Tongue (tissue), 2 donors: ENCODE data around the gene LMAN2. TPM values are rescaled to one million over a fixed set of nuclear protein-coding genes. Genes with fewer than 3 reads are reported as not detected.
A peak's percentile ranks its signal among the peaks of the same experiment; 100 is the strongest.
"Not testable (repeated sequence)": the region's sequence is repeated elsewhere in the genome, so short reads cannot be mapped to it uniquely, and the experiment has no call there.

ENCODE experiments used
- DNase-seq: peaks from one replicate; pipeline ENCODE4 v3.0.0-alpha.2; 2015
- total RNA-seq: library from RNA; depleted of rRNA; stranded (reverse); fragments of >200 nt; gene quantifications from one replicate; pipeline ENCODE4 v1.2.3, GENCODE V29; 2014

Gene LMAN2
- total RNA-seq, 1 donor from 2014 or later = 159 TPM

DNA sequence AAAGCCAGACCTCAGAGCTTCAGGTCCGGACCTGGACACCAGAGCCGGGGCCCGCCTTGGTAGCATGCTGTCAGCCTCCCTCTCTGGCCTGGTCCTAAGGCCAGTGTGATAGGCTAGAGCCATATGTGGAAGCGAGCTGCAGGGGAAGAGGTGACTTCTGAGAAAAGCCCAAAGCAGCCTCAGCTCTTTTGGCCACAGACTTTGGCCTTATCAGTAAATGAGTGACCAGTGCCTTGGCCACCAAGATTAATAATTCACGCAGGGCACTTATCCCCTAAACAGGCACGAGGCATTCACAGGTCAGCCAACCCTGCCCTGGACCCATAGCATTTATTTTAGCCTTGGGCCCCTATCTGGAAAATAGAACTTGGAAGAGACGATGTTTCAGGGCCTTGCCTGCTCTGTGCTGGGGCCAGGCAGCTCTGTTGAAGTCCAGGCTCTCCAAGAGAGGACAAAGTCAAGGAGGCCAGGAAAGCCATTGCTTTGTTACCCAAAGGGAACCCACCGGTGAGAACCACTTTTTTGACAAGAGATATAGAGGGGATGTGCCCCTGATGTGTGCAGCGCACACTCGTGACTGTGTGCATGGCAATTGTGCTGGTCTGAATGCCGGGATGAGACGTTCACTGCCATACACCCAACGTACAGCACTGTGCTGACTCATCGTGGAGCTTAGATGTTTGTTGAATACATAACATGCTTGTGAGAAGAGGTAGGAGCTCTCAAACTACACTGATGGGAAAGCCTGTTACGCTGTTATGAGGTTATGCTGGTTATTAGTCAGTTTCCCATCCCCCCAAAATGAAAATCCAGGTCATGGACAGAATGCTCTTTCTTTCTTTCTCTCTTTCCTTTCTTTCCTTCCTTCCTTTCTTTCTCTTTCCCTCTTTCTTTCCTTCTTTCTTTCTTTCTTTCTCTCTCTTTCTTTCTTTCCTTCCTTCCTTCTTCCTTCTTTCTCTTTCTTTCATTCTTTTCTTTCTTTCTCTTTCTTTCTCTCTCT is 27.7 kb upstream of the LMAN2 start:
- no peak for DNase-seq

DNA sequence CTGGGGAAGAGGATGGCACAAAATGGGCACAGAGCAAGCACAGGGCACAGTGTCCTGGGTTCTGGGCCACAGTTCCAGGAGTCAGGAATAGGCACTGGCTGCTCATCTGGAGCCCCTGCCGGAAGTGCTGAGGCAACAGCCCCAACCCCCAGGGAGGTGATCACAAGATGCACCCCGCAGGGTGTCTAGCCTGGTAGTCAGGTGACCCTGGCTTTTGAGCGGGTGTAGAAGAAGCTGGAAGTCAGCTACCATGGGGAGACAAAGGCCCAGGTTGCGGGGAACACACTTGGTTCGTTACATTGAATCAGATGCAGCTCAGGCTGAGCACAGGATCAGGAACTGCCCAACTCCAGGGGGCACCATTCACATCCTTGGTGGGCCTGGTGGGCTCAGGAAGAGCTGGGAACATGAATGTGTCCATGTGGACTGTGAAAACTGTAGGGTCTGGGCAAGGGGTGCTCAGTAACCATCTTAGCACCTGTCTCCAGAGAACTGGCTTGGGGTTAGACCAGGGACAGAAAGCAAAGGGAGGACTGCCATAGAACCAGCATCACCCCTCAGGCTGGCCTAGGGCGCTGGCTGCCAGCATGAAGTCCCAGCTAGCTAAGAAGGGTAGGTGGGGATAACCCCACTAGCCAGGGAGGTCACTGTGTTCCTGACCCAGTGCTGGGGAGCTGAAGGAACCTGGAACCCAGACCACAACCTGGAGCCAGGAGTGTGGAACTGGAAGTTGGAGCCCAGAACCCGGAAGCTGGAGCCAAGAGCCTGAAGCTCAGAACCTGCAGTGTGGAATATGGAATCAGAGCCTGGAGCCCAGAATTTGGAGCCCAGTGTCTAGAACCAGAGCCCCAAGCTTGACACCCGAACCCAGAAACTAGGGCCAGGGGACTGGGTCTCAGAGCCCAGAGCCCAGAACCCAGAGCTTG is 26.6 kb upstream of the LMAN2 start:
- no peak for DNase-seq

DNA sequence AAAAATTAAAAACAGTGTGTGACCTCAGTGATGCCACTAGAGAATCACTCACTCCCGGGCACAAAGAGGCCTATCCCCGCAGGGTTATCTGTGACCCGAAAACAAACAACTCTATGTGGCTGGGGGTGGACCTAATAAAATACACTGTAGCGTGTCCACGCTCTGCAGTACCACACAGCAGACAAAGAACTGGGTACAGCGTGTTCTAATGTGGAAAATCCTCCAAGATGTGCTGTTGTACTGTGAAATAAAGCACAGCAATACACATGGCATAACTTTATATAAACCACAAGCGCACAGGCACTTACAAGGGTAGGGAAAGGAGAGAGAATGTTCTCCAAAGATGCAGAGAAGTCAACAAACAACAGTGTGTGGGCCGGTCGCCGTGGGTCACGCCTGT is 24.6 kb upstream of the LMAN2 start:
- no peak for DNase-seq

DNA sequence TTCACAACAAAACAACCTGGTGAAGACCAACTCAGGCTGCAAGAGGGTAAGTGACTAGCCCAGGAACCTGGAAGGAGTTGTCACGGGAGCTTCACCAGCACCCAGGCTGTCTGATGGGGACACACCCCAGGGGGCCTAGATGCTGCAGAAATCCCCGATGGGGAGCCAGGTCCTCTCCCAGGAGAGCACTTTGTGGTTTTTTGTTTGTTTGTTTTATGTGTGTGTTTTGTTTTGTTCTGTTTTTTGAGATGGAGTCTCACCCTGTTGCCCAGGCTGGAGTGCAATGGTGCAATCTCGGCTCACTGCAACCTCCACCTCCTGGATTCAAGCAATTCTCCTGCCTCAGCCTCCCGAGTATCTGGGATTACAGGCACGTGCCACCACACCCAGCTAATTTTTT is 24.0 kb upstream of the LMAN2 start:
- DNase-seq = not testable (repeated sequence)

DNA sequence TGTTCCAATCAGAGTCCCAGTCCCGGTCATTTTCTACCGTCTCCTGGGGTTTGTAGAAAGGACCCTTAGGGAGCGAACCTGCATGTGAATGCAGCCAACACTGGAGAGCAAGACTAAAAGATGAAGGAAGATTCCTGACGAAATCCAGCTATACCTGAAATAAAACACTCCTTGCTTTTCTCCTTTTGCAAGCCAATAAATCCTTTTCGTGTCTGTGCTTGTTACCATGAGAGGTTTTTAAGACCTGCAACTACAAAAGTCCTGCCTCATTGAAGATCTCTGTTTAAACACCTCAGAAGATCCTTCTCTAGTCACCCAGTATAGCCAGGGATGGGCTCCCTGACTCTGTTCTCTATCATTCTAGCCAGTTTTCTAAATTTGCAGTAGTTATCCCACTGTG is 22.7 kb upstream of the LMAN2 start:
- DNase-seq = peak; percentile 56

DNA sequence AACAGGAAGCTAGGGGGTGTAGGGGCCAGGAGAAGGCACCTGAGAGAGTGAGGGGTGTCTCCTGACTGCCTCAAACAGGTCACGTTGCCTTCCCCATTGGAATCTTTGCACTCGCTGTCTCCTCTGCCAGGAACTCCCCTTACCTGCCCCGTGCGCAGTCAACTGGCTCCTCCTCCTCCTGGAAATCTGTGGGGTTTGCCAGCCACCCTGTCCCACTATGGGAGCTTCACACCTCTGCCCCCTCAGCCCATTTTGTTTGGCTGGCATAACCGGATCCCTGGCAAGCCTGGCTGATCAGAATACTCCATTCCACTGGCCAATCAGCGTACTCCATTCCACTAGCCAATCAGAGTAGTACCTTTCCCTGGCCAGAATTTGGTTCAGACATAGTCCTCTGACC is 22.3 kb upstream of the LMAN2 start:
- DNase-seq = no peak

DNA sequence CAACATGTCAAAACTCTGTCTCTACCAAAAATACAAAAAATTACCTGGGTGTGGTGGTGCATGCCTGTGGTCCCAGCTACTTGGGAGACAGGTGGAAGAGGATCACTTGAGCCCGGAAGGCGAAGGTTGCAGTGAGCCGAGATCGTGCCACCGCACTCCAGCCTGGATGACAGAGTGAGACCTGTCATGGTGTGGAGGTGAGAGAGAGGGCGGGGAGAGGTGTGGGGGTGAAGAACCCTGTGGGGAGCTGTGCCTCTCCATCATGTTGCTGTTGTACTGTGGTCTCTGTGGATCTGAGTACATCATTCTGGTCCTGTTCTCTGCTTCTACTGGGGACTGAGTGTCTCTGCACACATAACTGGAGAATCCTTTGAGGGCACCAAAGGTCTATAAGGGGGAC is 21.4 kb upstream of the LMAN2 start:
- no peak for DNase-seq

DNA sequence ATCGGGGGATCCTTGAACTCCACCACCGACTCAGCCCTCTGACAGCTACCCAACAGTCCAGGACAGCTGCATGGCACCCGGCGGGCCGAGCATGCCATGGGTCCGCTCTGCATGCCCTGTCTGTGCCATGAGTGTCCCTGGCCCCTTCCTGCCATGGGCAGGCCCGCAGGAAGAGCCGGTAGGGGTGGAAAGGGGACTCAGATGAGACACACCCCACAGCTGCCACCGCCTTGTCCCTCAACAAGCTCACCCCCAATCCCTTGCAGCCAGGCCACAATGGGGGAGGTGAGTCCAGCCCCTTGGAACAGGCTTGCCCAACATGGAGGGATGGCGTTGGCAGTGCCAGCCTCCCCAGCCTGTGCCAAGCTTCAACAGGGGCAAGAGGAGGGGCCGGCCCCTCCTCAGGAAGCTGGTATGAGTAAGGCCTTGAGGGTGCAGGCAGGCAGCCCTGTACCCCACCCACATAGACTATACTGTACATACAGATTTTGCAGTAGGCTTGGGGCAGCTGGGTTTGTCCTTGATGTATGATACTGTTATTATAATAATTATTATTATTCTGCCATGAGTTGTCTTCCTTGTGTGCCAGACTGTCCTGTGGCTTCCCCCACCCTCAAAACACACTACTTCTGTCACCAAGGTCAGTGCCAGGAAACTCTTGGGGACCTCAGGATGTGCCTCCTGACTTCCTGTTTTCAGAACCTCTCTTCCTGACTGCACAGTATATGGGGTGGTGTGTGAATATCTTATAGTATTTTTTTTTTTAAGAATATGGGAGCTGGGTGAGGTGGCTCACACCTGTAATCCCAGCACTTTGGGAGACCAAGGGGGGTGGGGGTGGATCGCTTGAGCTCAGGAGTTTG is 20.8 kb upstream of the LMAN2 start:
- peak; percentile 29 for DNase-seq

DNA sequence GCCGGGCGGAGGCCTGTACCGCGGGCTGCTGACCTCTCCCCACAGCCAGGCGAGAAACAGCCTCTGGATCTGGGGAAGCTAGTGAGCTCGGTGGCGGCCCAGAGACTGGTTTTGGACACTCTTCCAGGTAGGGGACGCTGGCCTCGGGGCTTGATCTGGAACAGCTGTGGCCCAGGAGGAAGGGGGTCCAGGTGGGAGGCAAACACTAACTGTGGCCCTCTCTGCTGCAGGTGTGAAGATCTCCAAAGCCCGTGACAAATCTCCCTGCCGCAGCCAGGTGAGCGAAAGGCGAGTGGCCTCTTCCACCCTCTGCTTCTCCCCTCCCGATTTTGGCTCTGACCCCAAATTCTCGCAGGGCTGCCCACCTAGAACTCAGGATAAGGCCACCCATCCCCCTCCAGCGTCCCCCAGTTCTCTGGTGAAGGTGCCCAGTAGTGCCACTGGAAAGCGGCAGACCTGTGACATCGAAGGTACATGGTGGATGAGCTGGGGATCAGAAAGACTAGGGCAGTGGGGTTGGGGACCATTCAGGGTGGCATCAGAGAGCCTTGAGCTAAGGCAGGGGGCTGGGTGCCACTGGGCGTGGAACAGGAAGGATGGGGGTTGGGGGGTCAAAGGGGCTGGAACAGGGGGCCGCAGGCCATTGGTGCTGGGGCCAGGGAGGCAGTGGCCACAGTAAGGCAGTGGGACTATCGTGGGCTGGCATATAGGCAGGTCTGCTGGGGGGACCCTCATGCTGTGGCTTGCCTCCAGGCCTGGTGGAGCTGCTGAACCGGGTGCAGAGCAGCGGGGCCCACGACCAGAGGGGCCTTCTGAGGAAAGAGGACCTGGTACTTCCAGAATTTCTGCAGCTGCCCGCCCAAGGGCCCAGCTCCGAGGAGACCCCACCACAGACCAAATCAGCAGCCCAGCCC is 19.9 kb upstream of the LMAN2 start:
- no peak for DNase-seq

DNA sequence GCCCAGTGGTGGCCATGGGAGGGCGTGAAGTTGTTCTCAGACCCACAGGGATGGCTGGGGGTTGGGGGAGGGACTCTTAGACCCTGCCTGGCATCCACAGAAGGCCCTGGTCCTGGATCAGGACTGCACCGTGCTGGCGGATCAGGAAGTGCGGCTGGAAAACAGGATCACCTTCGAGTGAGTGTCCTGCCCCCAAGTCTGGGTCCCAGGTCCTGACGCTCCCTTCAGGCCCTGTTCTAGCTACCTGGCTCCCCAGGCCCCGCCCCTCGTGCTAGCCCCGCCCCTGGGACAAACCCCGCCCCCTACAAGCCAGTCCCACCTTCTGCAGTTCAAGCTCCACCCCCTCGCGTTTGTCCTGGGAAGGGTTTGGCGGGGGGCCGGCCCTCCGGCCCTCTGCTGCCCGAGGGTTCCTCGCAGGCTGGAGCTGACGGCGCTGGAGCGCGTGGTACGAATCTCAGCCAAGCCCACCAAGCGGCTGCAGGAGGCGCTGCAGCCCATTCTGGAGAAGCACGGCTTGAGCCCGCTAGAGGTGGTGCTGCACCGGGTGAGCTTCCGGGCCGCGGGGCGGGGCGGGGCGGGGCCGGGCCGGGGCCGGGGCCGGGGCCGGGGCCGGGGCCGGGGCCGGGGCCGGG is 19.1 kb upstream of the LMAN2 start:
- DNase-seq = peak; percentile 83

DNA sequence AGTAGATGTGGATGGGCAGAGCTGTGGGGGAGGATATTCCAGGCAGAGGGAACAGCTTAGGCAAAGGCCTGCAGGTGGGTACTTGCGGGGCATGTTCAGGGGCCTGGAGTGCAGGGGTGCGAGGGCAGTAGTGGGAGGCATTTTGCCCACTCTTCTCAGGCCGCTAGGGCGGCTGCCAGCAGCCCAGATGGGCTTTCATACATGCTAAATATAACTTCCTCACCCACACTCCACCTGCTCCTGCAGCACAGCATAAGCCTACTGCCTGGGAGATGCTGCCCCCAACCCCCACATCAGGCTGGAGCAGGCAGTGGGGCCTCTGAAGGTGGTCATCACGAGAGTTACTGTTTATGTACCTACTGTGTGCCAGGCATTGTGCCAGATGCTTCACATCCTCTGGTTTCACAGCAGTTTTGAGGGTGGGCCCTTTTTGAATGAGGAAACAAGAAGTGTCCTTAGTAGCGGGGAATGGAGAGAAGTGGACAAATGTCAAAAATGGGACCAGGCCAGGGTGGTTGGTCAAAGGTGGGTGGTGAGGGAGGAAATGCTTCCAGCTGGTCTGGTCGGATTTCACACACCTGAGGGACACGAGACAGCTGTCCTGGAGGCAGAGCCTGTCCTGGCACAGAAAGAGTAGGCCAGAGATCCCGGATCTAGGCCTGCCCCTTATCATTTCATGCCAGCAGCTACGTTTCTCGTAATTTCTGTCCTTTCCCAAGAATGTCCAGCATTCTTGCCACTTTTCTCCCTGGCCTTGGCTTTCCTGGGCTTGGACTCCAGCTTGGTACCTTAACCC is 18.4 kb upstream of the LMAN2 start:
- DNase-seq = peak; percentile 57

DNA sequence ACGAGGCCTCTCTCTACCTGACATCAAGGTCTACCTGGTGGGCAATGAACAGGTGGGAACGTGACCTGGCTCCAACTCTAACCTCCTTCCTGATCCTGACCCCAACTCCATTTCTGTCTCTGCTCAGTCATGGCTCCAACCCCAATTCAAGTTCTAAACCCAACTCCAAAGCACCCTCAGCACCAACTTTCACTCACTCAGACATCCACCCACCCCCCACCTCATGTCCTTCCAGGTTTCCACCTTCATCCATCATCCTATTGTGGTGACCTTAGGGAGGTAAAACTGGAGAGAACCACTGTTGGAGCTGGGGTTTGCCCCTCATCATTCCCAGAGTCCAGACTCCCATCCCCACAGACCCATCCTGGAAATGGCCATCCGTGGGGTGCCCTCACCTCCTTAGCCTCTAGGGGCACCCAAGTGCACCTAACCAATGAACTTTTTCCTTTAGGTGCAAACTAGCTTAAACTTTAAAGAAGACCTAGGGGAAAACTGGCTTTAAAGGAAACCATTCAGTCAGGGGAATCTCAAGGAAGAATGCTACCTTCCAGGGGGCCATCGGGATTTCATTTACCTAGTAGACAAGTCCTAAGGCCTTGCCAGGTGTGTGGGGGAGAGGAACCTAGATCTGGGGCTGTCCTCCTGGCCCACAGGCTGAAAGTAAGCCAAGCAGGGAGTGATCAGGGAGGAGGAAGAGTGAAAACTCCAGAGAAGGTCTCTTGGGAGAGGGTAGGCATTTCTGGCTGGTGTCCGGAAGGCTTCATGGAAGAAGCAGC is 17.6 kb upstream of the LMAN2 start:
- no peak for DNase-seq

DNA sequence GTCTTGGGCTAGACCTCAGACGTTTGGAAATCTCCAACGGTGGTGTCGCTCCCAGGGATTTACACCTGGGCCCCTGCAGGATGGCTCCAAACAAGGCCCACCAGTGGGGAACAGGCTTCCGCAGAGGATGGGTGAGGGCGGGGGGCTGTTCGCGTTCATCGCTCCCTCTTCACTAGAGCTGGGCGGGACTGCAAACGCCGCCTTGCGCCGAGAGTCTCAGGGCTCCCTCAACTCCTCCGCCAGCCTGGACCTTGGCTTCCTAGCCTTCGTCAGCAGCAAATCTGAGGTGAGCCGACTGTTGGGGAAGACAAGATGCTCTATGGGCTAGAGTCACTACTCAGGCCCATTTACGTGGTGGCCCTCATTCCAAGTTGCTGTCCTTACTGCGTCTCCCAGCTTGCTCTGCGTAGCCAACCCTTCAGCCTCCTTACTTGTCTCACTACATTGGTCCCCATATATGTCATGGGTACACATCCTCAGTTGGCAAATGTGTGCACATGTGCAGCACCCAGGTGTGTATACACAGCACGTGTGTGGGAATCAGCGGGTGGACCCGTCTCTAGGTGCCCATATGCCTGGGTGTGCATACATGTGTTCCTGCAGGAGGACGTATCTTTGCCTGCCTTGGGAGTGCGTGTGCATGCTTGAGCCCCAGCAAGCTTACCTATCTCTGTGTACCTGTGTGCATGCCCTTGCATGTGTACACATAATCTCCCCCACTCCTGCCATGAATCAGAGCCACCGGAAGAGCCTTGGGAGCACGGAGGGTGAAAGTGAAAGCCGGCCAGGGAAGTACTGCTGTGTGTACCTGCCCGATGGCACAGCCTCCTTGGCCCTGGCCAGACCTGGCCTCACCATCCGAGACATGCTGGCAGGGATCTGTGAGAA is 16.8 kb upstream of the LMAN2 start:
- DNase-seq = no peak

DNA sequence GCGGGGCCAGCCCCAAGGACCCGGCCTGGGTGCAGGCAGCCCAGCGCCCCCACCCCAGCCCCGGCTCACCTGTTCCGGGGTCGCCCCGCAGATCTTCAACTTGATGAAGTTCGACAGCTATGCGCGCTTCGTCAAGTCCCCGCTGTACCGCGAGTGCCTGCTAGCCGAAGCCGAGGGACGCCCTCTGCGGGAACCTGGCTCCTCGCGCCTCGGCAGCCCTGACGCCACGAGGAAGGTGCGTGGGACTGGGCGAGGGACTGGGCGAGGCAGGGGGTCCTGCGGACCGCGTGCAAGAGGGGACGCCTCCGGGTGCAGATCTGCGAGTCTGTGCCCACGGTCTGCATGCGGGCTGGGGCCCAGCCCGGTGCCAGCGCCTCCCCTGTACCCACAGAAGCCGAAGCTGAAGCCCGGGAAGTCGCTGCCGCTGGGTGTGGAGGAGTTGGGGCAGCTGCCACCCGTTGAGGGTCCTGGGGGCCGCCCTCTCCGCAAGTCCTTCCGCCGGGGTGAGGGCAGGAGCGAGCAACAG is 15.9 kb upstream of the LMAN2 start:
- no peak for DNase-seq

DNA sequence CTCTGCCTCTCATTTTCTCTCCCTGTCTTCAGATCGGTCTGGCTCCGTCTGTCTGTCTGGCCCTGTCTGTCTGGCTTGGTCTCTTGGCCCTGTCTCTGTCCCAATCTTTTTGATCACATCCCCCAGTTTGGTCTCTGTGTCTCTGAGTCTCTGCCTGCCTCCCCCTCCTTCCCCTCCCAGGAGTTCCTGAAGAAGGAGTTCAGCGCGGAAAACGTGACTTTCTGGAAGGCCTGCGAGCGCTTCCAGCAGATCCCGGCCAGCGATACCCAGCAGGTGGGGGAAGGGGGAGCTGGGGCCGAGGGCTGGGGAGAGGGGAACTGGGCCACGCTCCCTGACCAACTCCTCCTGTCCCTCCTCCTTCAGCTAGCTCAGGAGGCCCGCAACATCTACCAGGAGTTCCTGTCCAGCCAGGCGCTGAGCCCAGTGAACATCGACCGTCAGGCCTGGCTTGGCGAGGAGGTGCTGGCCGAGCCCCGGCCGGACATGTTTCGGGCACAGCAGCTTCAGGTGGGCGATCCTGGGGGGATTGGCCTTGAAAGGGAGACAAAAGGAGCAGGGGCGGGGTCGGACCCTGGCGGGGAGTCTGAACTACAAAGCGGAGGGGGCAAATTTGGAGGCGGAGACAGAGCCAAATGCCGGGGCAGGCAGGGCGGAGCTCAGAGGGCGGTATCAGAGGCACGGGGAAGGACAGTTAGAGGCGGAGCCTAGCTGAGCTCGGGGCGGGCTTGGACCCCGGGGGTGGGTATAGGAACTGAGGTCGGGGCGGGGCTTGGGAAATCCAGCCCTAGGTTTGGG is 15.3 kb upstream of the LMAN2 start:
- DNase-seq = peak; percentile 94

DNA sequence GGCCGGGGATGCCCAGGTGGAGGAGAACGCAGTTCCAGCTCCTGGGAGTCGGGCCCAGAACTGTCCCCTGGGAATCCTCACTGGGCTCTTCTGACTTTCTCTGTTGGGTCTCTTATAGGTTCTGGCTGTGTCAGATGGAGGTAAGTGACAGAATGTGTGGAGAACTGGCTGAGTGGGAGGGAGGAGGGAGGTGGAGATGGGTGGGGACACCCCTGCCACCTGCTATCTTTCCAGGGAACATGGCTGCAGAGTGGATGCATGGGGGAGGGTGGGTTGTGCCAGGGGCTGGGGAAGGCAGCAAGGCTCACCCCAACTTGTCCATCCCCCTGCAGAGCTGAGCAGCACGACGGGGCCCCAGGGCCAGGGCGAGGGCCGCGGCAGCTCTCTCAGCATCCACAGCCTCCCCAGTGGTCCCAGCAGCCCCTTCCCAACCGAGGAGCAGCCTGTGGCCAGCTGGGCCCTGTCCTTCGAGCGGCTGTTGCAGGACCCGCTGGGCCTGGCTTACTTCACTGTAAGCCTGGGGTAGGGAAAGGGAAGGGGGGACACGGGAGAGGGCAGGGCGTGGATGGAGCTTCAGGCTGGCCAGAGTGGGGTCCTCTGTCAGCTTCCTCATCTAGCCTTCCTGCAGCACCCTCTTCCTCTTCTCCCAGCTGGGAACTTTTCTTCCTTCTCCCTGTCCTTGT is 14.5 kb upstream of the LMAN2 start:
- DNase-seq = no peak
